Astrocyte of the spinal cord (primary cell): ENCODE results near the gene CTNND1.

ENCODE experiments used
- DNase-seq: peaks from one replicate; pipeline ENCODE4 v3.0.0; 2011; ENCODE audit warnings: low read depth, low spot score
- H3K4me3 ChIP-seq: 2 replicates; pipeline ENCODE4 v1.5.1; 2011; ENCODE audit warnings: low read depth, mild to moderate bottlenecking, low read length, moderate library complexity
- in situ Hi-C: cut with HindIII; loops from 2 replicates; pipeline ENCODE4 v1.10.0; 2017; ENCODE audit warnings: low sequenced_read_pairs
- TF ChIP-seq, protein P1 (sequence below): IDR thresholded peaks from 2 replicates; pipeline ENCODE4 v1.5.1; 2012; ENCODE audit warnings: low read depth, mild to moderate bottlenecking, low read length, inconsistent platforms

The CTNND1 gene

DNA sequence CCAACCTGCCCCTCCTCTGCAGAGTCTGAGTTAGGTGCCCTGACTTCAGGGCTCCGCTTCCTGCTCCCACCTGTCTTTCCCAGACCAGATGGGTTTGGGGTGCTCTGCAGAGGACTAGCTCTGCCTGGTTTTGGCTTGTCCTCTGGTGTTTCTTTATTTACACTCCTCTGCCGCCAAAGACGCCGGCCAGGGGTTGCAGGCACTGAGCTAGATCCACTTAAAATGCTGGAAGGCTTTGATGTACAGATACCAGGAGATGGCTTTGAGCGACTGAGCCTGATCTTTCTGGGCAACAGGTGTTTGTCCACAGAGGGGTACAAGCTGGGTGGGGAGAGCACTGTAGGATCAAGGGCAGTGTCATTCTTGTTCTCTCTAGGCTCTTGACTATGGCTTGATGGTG is 16.4 kb upstream of the CTNND1 start:
- no peak for DNase-seq
- in situ Hi-C loops = no loop called here
- no peak overlapping the region for H3K4me3 ChIP-seq
- TF ChIP-seq, protein P1, sequence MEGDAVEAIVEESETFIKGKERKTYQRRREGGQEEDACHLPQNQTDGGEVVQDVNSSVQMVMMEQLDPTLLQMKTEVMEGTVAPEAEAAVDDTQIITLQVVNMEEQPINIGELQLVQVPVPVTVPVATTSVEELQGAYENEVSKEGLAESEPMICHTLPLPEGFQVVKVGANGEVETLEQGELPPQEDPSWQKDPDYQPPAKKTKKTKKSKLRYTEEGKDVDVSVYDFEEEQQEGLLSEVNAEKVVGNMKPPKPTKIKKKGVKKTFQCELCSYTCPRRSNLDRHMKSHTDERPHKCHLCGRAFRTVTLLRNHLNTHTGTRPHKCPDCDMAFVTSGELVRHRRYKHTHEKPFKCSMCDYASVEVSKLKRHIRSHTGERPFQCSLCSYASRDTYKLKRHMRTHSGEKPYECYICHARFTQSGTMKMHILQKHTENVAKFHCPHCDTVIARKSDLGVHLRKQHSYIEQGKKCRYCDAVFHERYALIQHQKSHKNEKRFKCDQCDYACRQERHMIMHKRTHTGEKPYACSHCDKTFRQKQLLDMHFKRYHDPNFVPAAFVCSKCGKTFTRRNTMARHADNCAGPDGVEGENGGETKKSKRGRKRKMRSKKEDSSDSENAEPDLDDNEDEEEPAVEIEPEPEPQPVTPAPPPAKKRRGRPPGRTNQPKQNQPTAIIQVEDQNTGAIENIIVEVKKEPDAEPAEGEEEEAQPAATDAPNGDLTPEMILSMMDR = no peak

DNA sequence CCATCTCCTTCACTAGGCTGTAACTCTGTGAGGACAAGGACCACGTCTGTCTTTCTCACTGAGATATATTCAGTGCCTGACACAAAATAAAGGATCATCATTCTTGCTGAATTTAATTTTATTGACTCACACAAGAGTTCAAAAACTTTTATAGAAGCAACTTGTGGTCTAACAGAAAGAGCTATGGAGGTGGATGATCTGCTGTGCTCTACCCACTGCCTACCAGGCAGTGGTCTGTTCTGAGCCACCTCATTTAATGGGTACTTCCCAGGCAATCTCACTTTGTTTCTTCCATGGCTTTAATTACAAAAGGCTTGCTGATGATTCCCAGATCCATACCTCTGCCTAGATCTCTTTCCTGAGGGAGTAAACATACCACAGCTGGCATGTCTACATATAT is 14.7 kb upstream of the CTNND1 start:
- in situ Hi-C loops = no loop called here
- TF ChIP-seq, protein P1 = no peak
- no peak overlapping the region for H3K4me3 ChIP-seq
- DNase-seq = no peak

DNA sequence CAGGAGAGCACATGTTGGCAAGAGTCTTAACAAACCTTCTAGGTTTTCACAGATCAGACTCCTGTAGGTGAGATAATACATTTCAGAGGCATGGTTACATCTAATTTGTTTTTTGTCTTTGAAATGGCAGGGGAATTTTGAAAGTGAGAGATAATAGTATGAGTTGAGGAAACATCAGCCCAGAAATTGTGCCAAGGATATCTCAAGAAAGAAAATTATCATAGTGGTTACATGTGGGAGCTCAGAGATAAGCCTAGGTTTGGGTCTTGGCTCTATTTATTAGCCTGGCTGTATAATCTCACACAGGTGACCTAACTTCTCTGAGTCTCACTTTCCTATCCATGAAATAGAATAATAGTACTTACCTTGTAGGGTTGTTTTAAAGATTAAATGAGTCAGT is 10.4 kb upstream of the CTNND1 start:
- TF ChIP-seq, protein P1 = no peak
- in situ Hi-C loops = no loop called here
- no peak overlapping the region for H3K4me3 ChIP-seq
- DNase-seq = no peak

DNA sequence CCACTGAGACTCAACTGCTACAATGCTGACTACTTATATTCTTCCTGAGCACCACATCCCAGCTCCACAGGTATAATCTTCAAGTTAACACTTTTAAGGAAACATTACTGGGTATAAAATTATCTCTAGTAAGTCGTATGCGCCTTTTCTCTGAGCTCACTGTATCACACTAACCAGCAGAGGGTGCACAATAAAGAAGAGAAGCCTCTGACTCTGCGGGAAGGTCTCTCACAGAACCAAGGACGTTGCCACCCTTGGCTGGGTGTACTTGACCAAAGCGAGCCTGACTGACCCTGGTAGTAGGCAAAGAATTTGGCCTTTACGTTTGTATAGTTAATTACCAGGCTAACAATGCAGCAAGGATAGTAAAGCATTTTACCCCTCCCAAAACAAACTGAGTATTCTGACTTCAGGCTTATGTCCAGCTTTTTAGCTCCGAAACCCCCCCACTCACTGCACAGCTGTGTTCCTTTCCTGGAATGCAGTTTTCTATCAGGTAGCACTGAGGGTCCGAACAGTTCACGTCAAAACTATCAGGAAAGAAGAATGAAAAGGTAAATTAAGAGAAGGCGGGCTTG is 9.8 kb upstream of the CTNND1 start, which contains the start of gene BTBD18:
TSS of gene BTBD18 (minus strand) at position 144 of the 578 bp plus-strand sequence. CDS start 631 bp downstream, outside the sequence.
- H3K4me3 ChIP-seq = no peak within 1 kb of the TSS
- TF ChIP-seq, protein P1 = peak; percentile 65
- DNase-seq = peak; percentile 64
- in situ Hi-C loops = no loop called here

DNA sequence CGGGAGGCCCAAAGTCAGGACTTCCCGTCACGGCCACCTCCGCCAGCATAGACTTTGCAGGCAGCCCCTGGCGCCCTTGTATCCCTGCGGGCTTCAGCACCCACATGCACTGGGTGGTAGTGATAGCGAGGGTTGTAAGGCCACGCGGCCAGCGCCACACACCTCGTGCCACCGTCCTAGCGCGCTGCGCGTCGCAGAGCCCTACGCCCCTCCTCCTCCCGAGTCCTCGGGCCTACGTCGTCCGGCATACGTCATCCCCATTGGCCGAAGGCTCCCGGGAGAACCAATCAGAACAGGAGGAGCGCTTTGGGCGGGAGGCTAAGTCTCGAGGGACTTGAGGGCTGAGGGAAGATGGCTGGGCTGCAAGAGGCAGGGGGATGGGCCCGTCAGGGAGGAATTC is 8.6 kb upstream of the CTNND1 start:
- TF ChIP-seq, protein P1 = no peak
- DNase-seq = no peak
- H3K4me3 ChIP-seq = no peak overlapping the region
- in situ Hi-C loops = no loop called here

DNA sequence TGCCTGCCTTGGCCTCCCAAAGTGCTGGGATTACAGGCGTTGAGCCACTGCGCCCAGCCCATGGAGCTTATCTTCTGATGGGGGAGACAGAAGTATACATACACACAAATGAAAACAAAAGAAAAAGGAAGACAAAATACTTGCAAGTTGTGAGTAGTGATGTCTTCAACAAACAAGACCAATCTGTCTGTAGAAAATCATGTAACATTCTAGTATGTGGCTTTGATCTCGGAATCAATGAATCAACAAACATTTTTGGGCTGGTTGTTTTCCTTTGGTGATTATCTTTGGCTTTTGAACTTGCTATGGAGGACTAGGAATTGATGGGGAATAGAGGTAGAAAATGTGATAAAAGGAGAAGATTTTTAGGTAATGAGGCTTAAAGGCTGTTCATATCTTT is 3.4 kb upstream of the CTNND1 start:
- TF ChIP-seq, protein P1 = no peak
- in situ Hi-C loops = no loop called here
- no peak for DNase-seq
- H3K4me3 ChIP-seq = no peak overlapping the region
